ENCODE results near the gene TADA2B.

- no peak for TF ChIP-seq CHD2 (IDR thresholded peaks at IDR 0.05; ENCODE audit: low read length, partially characterized antibody)
- no peak for TF ChIP-seq ESRRA (IDR thresholded peaks at IDR 0.05; ENCODE audit: borderline replicate concordance, low read length)
- TF ChIP-seq POLR2A (IDR thresholded peaks at IDR 0.05; ENCODE audit: low read length): no peak
- no peak for TF ChIP-seq SREBF2 (IDR thresholded peaks at IDR 0.05)
- TF ChIP-seq BCL3 (IDR thresholded peaks at IDR 0.05): no peak
- TF ChIP-seq, protein P1, sequence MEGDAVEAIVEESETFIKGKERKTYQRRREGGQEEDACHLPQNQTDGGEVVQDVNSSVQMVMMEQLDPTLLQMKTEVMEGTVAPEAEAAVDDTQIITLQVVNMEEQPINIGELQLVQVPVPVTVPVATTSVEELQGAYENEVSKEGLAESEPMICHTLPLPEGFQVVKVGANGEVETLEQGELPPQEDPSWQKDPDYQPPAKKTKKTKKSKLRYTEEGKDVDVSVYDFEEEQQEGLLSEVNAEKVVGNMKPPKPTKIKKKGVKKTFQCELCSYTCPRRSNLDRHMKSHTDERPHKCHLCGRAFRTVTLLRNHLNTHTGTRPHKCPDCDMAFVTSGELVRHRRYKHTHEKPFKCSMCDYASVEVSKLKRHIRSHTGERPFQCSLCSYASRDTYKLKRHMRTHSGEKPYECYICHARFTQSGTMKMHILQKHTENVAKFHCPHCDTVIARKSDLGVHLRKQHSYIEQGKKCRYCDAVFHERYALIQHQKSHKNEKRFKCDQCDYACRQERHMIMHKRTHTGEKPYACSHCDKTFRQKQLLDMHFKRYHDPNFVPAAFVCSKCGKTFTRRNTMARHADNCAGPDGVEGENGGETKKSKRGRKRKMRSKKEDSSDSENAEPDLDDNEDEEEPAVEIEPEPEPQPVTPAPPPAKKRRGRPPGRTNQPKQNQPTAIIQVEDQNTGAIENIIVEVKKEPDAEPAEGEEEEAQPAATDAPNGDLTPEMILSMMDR (IDR thresholded peaks at IDR 0.05): no peak
- TF ChIP-seq MYC (IDR thresholded peaks at IDR 0.05; ENCODE audit: borderline replicate concordance, low read length): no peak
- TF ChIP-seq EP300 (IDR thresholded peaks at IDR 0.05): no peak
- TF ChIP-seq MAX (IDR thresholded peaks at IDR 0.05): no peak
- no peak for TF ChIP-seq ATOH8 (CRISPR knock-in tag; IDR thresholded peaks at IDR 0.05; ENCODE audit: low read depth)
- TF ChIP-seq, protein P2, sequence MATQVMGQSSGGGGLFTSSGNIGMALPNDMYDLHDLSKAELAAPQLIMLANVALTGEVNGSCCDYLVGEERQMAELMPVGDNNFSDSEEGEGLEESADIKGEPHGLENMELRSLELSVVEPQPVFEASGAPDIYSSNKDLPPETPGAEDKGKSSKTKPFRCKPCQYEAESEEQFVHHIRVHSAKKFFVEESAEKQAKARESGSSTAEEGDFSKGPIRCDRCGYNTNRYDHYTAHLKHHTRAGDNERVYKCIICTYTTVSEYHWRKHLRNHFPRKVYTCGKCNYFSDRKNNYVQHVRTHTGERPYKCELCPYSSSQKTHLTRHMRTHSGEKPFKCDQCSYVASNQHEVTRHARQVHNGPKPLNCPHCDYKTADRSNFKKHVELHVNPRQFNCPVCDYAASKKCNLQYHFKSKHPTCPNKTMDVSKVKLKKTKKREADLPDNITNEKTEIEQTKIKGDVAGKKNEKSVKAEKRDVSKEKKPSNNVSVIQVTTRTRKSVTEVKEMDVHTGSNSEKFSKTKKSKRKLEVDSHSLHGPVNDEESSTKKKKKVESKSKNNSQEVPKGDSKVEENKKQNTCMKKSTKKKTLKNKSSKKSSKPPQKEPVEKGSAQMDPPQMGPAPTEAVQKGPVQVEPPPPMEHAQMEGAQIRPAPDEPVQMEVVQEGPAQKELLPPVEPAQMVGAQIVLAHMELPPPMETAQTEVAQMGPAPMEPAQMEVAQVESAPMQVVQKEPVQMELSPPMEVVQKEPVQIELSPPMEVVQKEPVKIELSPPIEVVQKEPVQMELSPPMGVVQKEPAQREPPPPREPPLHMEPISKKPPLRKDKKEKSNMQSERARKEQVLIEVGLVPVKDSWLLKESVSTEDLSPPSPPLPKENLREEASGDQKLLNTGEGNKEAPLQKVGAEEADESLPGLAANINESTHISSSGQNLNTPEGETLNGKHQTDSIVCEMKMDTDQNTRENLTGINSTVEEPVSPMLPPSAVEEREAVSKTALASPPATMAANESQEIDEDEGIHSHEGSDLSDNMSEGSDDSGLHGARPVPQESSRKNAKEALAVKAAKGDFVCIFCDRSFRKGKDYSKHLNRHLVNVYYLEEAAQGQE (IDR thresholded peaks at IDR 0.05): no peak
- no peak for TF ChIP-seq RNF2 (IDR thresholded peaks at IDR 0.05; ENCODE audit: borderline replicate concordance, low read depth)
These were observed 61.3 kb downstream of the TADA2B start for GRCh38 chr4:7104366-7105031.

Measured in A549 (cell line).